ENCODE results near the gene WDR18.

WDR18 gene

GRCh38 chr19:993831-994393, 9.8 kb downstream of the WDR18 start:
- no peak for DNase-seq

GRCh38 chr19:994516-994915, 10.4 kb downstream of the WDR18 start:
- DNase-seq = no peak

- DNase-seq = no peak
These were observed 11.1 kb downstream of the WDR18 start for GRCh38 chr19:995051-995827.

- no peak for DNase-seq
These were observed 12.1 kb downstream of the WDR18 start for GRCh38 chr19:996051-996838.

- DNase-seq = no peak
These were observed 13.9 kb downstream of the WDR18 start for GRCh38 chr19:998064-998463.

- no peak for DNase-seq
These were observed 15.2 kb downstream of the WDR18 start for GRCh38 chr19:999379-999719.

- DNase-seq = no peak
These were observed 15.9 kb downstream of the WDR18 start, which contains the start of gene GRIN3B for GRCh38 chr19:1000095-1000494. TSS of gene GRIN3B (plus strand) at chr19:1000419. CDS start at chr19:1000438, 19 bp downstream.

- DNase-seq = no peak
These were observed 16.7 kb downstream of the WDR18 start for GRCh38 chr19:1000591-1001537.

GRCh38 chr19:1001538-1002166, 17.5 kb downstream of the WDR18 start:
- no peak for DNase-seq

- DNase-seq = no peak
These were observed 18.5 kb downstream of the WDR18 start for GRCh38 chr19:1002600-1002999.

GRCh38 chr19:1003283-1003682, 19.1 kb downstream of the WDR18 start:
- no peak for DNase-seq

GRCh38 chr19:1004204-1004802, 20.2 kb downstream of the WDR18 start:
- no peak for DNase-seq

- DNase-seq = no peak
These were observed 20.9 kb downstream of the WDR18 start for GRCh38 chr19:1004803-1005664.

GRCh38 chr19:1006711-1007398, 22.7 kb downstream of the WDR18 start:
- DNase-seq = no peak

- DNase-seq = no peak
These were observed 23.5 kb downstream of the WDR18 start for GRCh38 chr19:1007399-1008251.

GRCh38 chr19:1008268-1009040, 24.3 kb downstream of the WDR18 start:
- no peak for DNase-seq

GRCh38 chr19:1009041-1009980, 25.2 kb downstream of the WDR18 start:
- DNase-seq = no peak
